GM12872 (cell line): ENCODE results near the gene EPB41L5.

Experiments used
- TF ChIP-seq, protein P1 (sequence below): IDR thresholded peaks from 3 replicates; pipeline ENCODE4 v1.5.1; 2011; ENCODE audit warnings: low read depth, mild to moderate bottlenecking, low read length, moderate library complexity; ENCODE audit not compliant: insufficient read depth

The EPB41L5 gene

GRCh38 chr2:120109186-120110061, 96.5 kb downstream of the EPB41L5 start:
- TF ChIP-seq, protein P1, sequence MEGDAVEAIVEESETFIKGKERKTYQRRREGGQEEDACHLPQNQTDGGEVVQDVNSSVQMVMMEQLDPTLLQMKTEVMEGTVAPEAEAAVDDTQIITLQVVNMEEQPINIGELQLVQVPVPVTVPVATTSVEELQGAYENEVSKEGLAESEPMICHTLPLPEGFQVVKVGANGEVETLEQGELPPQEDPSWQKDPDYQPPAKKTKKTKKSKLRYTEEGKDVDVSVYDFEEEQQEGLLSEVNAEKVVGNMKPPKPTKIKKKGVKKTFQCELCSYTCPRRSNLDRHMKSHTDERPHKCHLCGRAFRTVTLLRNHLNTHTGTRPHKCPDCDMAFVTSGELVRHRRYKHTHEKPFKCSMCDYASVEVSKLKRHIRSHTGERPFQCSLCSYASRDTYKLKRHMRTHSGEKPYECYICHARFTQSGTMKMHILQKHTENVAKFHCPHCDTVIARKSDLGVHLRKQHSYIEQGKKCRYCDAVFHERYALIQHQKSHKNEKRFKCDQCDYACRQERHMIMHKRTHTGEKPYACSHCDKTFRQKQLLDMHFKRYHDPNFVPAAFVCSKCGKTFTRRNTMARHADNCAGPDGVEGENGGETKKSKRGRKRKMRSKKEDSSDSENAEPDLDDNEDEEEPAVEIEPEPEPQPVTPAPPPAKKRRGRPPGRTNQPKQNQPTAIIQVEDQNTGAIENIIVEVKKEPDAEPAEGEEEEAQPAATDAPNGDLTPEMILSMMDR = peak; percentile 42; the same call in 2 of the 3 replicates

GRCh38 chr2:120110062-120110362, 97.1 kb downstream of the EPB41L5 start:
- TF ChIP-seq, protein P1 = no peak

GRCh38 chr2:120110507-120110906, 97.6 kb downstream of the EPB41L5 start:
- TF ChIP-seq, protein P1 = no peak

DNA sequence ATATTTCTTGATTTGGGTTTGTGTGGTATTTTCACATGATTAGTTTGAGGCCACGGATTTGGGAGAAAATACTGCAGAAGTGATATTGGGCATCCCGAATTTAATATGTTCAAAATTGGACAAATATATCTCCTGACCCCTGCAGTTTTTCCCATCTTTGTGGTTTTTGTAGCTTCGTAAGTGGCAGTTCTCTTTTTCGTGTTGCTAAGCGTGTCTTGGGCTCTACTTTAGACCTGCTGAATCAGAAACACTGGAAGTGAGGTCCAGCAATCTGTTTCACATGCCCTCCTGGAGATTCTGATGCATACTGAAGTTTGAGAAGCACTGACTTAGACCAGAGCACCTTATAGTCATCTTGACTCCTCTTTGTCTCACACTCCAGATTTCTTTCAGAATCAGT, 98.3 kb downstream of the EPB41L5 start:
- TF ChIP-seq, protein P1 = no peak

GRCh38 chr2:120118018-120118417, 105.1 kb downstream of the EPB41L5 start:
- TF ChIP-seq, protein P1 = no peak

GRCh38 chr2:120118471-120118870, 105.6 kb downstream of the EPB41L5 start:
- TF ChIP-seq, protein P1 = no peak

GRCh38 chr2:120123090-120123489, 110.2 kb downstream of the EPB41L5 start:
- TF ChIP-seq, protein P1 = no peak

DNA sequence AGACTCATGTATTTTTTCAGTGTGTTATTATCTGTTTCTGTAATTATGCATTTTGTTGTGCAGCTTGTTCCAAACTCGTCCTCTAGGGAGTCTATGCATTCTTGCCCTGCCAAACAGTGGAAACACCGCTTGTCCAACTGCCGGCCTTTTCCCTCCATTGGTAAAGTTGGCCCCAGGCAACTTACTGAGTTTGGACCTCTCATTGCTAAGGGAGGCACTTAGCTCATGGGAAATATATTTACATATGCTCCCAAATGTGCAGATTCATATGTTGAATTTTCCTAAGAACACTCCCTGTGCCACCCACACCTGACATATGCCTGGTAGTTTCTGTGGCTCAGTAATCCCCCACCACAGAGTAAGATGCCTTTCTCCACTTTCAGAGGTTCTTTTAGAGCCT, 112.3 kb downstream of the EPB41L5 start:
- TF ChIP-seq, protein P1 = no peak
